GM12873 (cell line): Measurements from ENCODE around the gene CHPT1.

Experiments
- TF ChIP-seq, protein P1 (sequence below): IDR thresholded peaks from 2 replicates; pipeline ENCODE4 v1.5.1; 2012; ENCODE audit warnings: low read depth, mild to moderate bottlenecking, moderate library complexity, low read length, control low read depth; ENCODE audit not compliant: insufficient read depth; ENCODE audit errors: missing control alignments

CHPT1 gene

DNA sequence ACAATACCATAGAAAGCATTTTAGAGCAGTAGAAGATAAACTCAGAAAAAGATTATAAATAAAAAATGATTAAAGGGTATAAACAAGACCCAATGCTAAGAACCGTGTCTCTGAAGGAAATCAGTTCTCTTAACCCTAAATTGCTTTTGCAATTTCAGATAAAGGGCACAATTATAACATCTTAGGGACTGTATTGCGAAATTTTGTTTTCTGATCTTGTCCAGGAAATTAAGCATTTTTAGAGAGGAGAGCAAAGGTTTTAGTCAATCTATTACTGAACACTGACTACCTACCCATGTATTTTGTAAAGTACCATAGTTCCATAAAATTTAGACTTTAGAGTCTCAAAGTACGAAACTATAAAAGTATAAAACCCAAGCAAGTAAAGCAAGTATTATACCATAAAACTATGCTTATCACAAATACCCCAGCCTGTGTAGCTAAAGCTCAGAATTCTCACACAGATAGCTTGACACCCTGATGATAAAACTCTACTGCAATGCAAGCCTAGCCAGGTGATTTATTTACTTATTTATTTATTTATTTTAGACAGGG lies 6.8 kb upstream of the CHPT1 start:
- TF ChIP-seq, protein P1, sequence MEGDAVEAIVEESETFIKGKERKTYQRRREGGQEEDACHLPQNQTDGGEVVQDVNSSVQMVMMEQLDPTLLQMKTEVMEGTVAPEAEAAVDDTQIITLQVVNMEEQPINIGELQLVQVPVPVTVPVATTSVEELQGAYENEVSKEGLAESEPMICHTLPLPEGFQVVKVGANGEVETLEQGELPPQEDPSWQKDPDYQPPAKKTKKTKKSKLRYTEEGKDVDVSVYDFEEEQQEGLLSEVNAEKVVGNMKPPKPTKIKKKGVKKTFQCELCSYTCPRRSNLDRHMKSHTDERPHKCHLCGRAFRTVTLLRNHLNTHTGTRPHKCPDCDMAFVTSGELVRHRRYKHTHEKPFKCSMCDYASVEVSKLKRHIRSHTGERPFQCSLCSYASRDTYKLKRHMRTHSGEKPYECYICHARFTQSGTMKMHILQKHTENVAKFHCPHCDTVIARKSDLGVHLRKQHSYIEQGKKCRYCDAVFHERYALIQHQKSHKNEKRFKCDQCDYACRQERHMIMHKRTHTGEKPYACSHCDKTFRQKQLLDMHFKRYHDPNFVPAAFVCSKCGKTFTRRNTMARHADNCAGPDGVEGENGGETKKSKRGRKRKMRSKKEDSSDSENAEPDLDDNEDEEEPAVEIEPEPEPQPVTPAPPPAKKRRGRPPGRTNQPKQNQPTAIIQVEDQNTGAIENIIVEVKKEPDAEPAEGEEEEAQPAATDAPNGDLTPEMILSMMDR: no peak

DNA sequence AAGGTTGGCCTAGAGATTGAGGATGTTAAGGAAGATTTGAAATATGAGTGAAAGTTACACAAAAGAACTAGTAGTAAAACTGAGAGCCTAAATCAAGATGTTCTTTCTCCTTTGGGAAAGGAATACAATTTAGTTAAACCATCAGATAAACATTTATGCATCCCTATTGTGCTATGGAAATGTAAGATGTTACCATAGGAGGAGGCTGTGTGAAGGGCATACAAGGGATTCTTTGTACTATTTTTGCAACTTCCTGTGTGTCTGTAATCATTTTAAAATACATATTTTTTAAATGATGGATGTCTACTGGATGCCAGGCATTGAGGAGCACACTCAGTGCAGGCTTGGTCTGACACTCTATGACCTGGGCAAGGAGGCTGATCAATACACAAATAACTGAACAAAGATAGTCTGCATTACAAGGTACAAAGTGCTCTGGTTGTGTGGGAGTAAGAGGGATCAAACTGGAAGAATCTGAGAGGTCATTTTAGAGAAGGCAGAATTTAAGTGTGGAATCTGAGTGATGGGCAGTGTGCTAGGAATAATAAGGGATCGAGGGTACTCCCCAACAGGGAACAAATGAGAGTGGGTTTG lies 5.8 kb upstream of the CHPT1 start:
- TF ChIP-seq, protein P1: no peak

DNA sequence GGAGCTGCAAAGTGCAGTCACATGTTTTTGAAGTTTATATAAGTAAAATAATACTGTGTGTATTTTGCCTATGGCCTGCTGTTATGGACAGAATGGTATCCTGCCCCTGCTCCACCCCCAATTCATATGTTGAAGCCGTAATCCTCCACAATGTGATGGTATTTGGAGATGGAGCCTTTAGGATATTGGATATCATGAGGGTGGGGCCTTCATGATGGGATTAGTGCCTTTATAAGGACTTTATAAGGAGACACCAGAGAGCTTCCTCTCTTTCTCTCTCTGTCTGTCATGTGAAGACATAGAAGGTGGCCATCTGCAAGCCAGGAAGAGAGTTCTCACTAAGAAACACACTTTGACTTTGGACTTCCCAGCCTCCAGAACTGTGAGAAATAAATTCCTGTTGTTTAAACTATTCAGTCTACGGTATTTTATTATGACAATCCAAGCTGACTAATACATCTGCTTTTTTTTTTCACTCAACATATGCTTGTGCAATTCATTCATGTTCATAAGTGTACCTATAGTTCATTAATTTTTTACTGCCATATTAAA lies 3.1 kb upstream of the CHPT1 start:
- TF ChIP-seq, protein P1: no peak

DNA sequence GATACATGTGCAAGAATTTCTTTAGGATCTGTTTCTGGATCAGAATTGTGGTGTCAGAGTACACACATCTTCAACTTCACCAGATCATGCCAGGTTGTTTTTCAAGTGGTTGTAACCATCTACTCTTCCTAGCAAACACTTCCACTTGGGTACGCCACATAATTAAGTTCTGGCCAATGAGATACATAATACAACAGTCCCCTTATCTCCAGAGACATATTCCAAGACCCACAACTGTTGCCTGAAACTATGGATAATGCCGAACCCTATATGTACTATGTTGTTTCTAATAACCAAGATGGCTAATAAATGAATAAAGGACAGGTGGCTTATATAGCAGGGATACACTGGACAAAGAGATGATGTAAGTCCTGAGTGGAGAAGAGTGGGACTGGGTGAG lies 2.5 kb upstream of the CHPT1 start:
- TF ChIP-seq, protein P1: no peak

DNA sequence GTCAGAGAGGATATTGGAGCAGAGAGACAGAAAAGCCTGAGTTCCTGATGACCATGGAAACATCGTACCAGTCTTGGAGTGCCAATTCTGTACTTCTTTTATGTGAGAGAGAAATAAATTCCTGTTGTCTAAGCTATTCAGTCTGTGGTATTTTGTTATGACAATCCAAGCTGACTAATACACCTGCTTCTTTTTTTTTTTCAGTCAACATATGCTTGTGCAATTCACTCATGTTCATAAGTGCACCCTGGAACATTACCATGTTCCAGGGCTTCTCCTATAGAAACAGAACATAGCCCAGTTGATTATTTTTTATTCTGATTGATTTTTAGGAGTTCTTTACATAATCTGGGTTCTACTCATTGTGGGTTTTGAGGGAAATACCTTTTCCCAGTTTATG lies 1.7 kb upstream of the CHPT1 start:
- TF ChIP-seq, protein P1: no peak

DNA sequence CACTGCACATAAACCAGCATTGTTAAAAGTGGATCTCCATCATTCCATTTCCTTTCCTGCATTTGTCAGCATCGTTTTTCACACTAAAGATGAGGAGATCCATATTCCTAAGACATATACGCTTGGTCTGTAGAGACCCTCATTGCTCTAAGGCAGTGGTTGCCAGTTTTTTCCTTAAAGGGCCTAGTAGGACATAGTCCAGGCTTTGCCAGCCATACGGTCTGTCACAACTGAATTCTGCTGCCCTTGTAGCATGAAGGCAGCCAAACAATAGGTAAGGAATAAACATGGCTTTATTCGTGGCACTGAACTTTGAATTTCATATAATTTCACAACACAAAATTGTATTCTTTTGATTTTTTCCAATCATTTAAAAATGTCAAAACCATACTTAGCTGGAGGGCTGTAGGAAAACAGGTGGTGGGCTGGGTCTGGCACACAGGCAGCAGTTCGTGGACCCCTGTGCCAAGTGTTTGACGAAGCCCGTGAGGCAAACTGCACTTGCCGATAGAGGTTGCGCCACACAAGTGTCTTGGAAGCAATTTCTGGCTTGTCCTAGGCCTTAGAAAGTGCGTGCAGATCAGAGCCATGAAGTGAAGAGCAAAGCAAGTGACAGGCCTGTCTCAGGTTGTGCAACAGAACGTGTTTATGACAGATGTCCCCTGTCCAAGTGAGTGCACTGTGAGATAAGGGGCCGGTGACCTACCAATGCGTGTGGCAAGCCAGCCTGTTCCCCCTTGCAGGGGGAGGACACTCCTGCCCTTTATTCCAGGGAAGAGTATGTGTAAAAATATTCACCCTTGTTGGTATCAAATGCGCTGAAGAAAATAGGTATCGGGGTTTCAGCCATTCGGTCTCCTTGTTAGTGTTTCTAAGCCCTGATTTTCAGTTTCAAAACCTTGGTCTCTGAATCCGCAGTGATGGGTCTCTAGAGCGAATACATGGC lies 916 bp upstream of the CHPT1 start:
- TF ChIP-seq, protein P1: no peak
